ENCODE data around the gene TMUB1.

- TF ChIP-seq CTCF (IDR thresholded peaks at IDR 0.05; ENCODE audit: low read depth, low read length) (no peak), EZH2phosphoT487 (IDR thresholded peaks at IDR 0.05; ENCODE audit: low read depth) (no peak)
Observed at GRCh38 chr7:151118108-151119054, 35.1 kb upstream of the TMUB1 start.

All from OCI-LY3 (cell line).